ENCODE measurements around the gene FURIN.

- TF ChIP-seq PKNOX1 (IDR thresholded peaks at IDR 0.05) (no peak), SP1 (IDR thresholded peaks at IDR 0.05) (no peak), HDGF (IDR thresholded peaks at IDR 0.05; ENCODE audit: borderline replicate concordance) (no peak), FOXM1 (IDR thresholded peaks at IDR 0.05; ENCODE audit: borderline replicate concordance) (no peak), FOXA1 (IDR thresholded peaks at IDR 0.05) (no peak), FOXK2 (IDR thresholded peaks at IDR 0.05) (no peak), ELF4 (IDR thresholded peaks at IDR 0.05) (no peak)
Observed at GRCh38 chr15:90868261-90868689, at the start of gene FURIN.
